ENCODE measurements around the gene PRSS38.

PRSS38 gene

DNA sequence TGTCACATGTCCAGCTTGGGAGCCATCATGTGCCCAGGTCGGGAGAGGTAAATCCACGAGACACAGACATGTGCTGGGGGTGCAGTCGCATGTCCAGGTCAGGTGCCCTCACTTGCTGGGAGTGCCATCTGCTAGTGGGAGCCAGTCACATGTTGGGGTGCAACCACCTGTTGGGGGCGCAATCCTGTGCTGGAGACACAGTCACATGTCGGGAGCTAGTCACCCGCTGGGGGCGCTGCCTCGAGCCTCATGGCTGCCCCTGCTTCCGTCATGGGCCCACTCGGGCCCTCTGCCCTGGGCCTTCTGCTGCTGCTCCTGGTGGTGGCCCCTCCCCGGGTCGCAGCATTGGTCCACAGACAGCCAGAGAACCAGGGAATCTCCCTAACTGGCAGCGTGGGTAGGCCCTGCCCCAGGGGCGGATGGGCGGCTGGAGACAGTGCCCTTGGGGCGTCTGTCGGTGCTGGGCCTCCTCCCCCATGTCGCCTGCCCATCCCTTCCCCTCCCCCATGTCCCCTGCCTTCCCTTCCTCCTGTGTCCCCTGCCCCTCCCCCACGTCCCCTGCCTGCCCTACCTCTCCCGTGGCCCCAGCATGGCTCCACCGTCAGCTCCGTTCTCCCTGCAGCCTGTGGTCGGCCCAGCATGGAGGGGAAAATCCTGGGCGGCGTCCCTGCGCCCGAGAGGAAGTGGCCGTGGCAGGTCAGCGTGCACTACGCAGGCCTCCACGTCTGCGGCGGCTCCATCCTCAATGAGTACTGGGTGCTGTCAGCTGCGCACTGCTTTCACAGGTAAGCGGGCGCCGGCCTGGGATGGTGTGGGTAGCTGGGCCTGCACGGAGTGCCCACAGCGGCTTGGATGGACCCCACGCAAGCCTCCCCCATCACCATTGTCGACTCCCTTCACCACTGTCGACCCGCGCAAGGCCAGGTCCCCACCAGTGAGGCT, at the start of gene PRSS38:
PRSS38 (plus strand) TSS at position 208 of the 942 bp plus-strand sequence; CDS start at position 250, 42 bp downstream.
- H3K27me3 ChIP-seq (ENCODE audit: low read depth, low read length), result no peaks in the 10 kb centered on the region
- no peak within 1 kb of the TSS for H3K4me3 ChIP-seq (ENCODE audit: low read depth in 1 of 2, low read length in 2 of 2)
- no peaks in the 10 kb centered on the region for H3K4me1 ChIP-seq (ENCODE audit: control insufficient read depth in 1 of 2, insufficient read depth in 2 of 2, low read length in 2 of 2)
- H3K27ac ChIP-seq (ENCODE audit: low read length), result no peak within 1 kb of the TSS
- H3K36me3 ChIP-seq (ENCODE audit: control insufficient read depth in 1 of 2, insufficient read depth in 2 of 2, low read length in 2 of 2), result no peaks in the 10 kb centered on the region
- peaks cover 0 to 7% of the 10 kb centered on the region in 2 donors for H3K9me3 ChIP-seq (ENCODE audit: control insufficient read depth in 1 of 2, low read length in 2 of 2)

DNA sequence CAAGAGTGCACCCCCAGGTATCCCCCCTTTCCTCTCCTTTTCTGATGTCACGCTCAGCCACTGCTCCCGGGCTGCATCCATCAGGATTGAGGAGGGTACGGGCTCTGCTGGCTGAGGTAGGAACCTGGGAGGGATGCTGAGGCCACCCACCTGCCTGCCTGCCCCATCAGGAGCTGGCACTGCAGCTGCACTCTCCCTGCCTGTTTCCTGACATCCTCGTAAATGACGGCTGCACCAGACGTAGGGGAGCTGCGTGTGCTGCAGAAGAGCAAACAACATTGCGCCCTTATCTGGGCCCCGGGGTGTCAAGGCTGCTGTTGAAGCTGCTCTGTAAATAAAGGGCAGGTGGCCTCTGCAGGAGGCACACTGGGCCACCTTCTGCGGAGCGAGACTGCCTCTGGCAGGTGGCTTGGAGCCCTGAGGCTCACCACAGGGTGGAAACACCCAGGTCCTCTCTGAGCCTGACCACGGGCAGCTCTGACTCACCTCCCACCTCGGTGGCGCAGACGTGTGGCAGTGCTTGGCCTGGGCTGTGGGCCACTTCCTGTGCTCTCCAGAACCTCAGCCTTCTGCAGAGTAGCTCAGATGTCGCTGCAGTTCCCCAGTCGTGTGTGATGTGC, 49.4 kb upstream of the PRSS38 start:
- Histone ChIP-seq H3K27me3 (ENCODE audit: low read depth, low read length) (no peaks in the 10 kb centered on the region), H3K27ac (ENCODE audit: low read length) (no peak overlapping the region), H3K4me1 (ENCODE audit: control insufficient read depth in 1 of 2, insufficient read depth in 2 of 2, low read length in 2 of 2) (peaks cover 0 to 19% of the 10 kb centered on the region in 2 donors), H3K36me3 (ENCODE audit: control insufficient read depth in 1 of 2, insufficient read depth in 2 of 2, low read length in 2 of 2) (peaks cover 17 to 41% of the 10 kb centered on the region in 2 donors), H3K9me3 (ENCODE audit: control insufficient read depth in 1 of 2, low read length in 2 of 2) (no peaks in the 10 kb centered on the region), H3K4me3 (ENCODE audit: low read depth in 1 of 2, low read length in 2 of 2) (no peak overlapping the region)

DNA sequence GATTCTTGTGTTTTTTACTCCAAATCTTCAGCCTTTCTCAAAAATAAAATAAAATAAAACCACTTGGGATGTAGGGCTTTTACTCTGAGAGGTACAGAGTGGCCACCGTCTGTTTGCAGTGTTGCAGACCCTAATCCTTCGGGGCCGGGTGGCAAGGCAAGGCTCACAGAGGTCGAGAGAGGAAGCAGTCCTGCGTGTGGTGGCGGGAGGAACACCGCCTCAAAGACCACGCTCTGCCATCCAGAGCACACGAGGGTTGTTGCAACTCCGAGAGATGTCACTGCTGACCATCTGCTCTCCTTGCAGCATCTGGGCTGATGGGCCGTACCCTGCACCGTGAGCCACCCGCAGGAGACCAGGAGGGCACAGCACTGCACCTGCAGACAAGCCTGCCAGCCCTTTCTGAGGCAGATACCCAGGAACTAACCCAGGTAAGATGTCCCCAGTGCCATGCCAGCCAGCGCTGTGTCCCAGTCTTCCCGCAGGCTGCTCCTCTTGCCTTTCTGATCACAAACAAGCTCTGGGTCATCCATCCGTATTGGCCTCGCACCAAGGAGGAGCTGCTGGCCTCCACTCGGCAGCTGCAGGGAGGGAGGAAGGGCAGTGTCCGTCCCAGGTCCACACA, 48.7 kb upstream of the PRSS38 start:
- no peaks in the 10 kb centered on the region for H3K9me3 ChIP-seq (ENCODE audit: control insufficient read depth in 1 of 2, low read length in 2 of 2)
- no peaks in the 10 kb centered on the region for H3K27me3 ChIP-seq (ENCODE audit: low read depth, low read length)
- no peak overlapping the region for H3K4me3 ChIP-seq (ENCODE audit: low read depth in 1 of 2, low read length in 2 of 2)
- H3K36me3 ChIP-seq (ENCODE audit: control insufficient read depth in 1 of 2, insufficient read depth in 2 of 2, low read length in 2 of 2), result peaks cover 17 to 41% of the 10 kb centered on the region in 2 donors
- no peak overlapping the region for H3K27ac ChIP-seq (ENCODE audit: low read length)
- peaks cover 0 to 19% of the 10 kb centered on the region in 2 donors for H3K4me1 ChIP-seq (ENCODE audit: control insufficient read depth in 1 of 2, insufficient read depth in 2 of 2, low read length in 2 of 2)

DNA sequence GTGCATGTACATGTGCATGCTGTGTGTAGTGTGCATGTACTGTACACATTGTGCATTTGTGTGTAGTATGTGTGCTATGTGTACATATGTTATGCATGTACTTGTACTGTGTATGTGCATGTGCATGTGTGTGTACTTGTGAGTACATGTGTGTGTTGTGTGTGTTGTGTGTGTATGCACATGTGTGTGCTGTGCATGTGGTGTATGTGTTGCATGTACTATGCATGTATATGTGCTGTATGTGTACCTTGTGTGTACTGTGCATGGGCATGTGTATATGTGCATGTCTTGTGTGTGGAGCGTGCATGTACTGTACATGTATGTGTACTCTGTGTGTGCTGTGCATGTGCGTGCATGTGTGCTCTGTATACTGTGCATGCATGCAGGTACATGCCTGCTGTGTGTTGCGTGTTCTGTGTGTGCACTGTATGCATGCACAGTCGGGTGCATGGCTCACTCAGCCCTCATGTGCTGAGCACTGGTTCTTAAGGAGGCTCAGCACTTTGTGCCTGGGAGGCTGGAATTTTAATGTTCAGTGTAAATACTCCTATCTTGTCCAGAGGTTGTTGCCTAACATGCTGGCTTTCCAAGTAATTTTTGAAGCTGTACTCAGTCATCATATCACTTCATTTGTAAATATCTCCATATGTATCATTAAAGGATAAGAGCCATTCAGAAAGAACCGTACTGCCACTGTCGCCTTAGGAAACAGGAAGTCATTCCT, 47.9 kb upstream of the PRSS38 start:
- Histone ChIP-seq H3K36me3 (ENCODE audit: control insufficient read depth in 1 of 2, insufficient read depth in 2 of 2, low read length in 2 of 2) (peaks cover 17 to 41% of the 10 kb centered on the region in 2 donors), H3K9me3 (ENCODE audit: control insufficient read depth in 1 of 2, low read length in 2 of 2) (no peaks in the 10 kb centered on the region), H3K27ac (ENCODE audit: low read length) (no peak overlapping the region), H3K4me3 (ENCODE audit: low read depth in 1 of 2, low read length in 2 of 2) (no peak overlapping the region), H3K4me1 (ENCODE audit: control insufficient read depth in 1 of 2, insufficient read depth in 2 of 2, low read length in 2 of 2) (peaks cover 0 to 14% of the 10 kb centered on the region in 2 donors), H3K27me3 (ENCODE audit: low read depth, low read length) (no peaks in the 10 kb centered on the region)

DNA sequence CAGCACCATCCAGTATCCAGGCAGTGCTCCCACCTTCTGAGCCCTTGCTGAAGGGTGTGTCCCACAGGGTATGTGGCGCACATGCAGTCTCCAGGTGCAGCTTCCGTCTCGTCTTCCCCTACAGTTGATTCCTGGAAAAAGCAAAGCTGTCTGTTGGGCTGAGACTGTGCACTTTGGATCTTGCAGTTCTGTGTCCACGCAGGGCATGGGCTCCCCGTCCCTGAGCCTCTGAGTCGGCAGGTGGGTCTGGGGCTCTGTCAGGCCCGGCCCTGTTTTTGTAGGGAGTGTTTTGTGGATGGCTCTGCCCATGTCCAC, 47.4 kb upstream of the PRSS38 start:
- Histone ChIP-seq H3K4me1 (ENCODE audit: control insufficient read depth in 1 of 2, insufficient read depth in 2 of 2, low read length in 2 of 2) (peaks cover 0 to 9% of the 10 kb centered on the region in 2 donors), H3K36me3 (ENCODE audit: control insufficient read depth in 1 of 2, insufficient read depth in 2 of 2, low read length in 2 of 2) (peaks cover 17 to 41% of the 10 kb centered on the region in 2 donors), H3K27ac (ENCODE audit: low read length) (no peak overlapping the region), H3K27me3 (ENCODE audit: low read depth, low read length) (no peaks in the 10 kb centered on the region), H3K4me3 (ENCODE audit: low read depth in 1 of 2, low read length in 2 of 2) (no peak overlapping the region), H3K9me3 (ENCODE audit: control insufficient read depth in 1 of 2, low read length in 2 of 2) (no peaks in the 10 kb centered on the region)

DNA sequence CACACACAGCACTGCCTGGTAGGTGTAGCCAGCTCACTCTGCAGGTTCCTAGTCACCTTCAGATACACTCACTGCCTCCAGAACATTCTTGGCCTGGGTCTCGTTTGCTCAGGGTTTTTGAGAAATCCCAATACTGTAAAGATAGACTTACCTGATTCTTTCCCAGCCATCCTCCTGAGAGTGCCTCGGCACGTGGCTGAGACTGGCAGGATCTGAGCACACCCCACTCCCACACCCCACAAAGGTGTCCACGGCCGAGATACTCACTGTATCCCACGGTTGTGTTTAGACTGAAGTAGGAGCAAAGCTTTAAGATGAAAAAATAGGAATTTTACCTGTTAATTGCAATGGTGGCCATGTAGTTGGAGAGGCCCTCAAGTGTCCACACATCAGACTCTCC, 46.8 kb upstream of the PRSS38 start:
- Histone ChIP-seq H3K27me3 (ENCODE audit: low read depth, low read length) (no peaks in the 10 kb centered on the region), H3K36me3 (ENCODE audit: control insufficient read depth in 1 of 2, insufficient read depth in 2 of 2, low read length in 2 of 2) (peaks cover 17 to 41% of the 10 kb centered on the region in 2 donors), H3K4me1 (ENCODE audit: control insufficient read depth in 1 of 2, insufficient read depth in 2 of 2, low read length in 2 of 2) (peaks cover 0 to 3% of the 10 kb centered on the region in 2 donors), H3K9me3 (ENCODE audit: control insufficient read depth in 1 of 2, low read length in 2 of 2) (no peaks in the 10 kb centered on the region), H3K27ac (ENCODE audit: low read length) (no peak overlapping the region), H3K4me3 (ENCODE audit: low read depth in 1 of 2, low read length in 2 of 2) (no peak overlapping the region)

DNA sequence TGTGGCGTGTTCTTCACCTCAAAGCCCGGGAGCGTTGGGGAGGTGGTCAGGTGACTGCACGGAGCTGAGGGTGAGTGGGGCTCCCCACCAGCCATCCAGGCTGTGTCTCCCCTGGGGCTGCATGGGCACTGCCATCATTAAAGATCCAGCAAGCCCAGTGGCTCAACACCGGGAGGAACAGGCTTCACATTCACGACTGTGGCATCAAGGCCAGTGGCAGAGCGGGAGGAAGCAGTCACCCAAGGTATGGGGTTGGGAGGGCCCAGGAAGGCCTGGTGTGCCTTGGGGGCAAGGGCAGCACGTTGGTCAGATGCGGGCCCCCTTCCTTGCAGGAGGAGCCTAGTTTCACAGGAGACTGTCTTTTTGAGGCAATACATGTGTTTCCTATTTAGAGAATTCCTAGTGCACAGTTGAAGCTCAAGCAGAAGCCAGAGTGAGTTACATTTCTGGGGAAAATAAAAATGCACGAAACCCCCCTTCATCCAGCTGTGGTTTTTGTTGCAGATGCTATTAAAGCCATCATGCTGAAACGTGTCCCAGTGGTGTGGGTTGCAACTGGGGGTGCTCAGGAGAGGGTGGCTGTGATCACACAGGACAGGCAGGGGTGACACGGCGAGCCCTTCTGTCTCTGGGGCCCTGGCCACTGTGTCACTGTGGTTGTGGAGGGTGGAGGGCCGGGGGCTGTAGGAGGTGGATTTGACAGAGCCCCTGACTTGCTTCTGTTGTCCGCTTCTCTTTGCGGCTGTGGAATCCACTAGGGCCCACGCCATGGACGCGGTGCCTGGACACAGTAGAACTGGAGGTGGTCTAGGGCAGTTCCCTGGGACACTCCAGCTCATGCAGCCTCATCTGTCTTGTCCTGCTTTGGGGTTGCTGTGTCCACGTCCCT, 46.2 kb upstream of the PRSS38 start:
- H3K36me3 ChIP-seq (ENCODE audit: control insufficient read depth in 1 of 2, insufficient read depth in 2 of 2, low read length in 2 of 2), result peaks cover 17 to 41% of the 10 kb centered on the region in 2 donors
- H3K27me3 ChIP-seq (ENCODE audit: low read depth, low read length), result no peaks in the 10 kb centered on the region
- H3K4me1 ChIP-seq (ENCODE audit: control insufficient read depth in 1 of 2, insufficient read depth in 2 of 2, low read length in 2 of 2), result peaks cover 0 to 1% of the 10 kb centered on the region in 2 donors
- H3K27ac ChIP-seq (ENCODE audit: low read length), result no peak overlapping the region
- no peaks in the 10 kb centered on the region for H3K9me3 ChIP-seq (ENCODE audit: control insufficient read depth in 1 of 2, low read length in 2 of 2)
- no peak overlapping the region for H3K4me3 ChIP-seq (ENCODE audit: low read depth in 1 of 2, low read length in 2 of 2)

DNA sequence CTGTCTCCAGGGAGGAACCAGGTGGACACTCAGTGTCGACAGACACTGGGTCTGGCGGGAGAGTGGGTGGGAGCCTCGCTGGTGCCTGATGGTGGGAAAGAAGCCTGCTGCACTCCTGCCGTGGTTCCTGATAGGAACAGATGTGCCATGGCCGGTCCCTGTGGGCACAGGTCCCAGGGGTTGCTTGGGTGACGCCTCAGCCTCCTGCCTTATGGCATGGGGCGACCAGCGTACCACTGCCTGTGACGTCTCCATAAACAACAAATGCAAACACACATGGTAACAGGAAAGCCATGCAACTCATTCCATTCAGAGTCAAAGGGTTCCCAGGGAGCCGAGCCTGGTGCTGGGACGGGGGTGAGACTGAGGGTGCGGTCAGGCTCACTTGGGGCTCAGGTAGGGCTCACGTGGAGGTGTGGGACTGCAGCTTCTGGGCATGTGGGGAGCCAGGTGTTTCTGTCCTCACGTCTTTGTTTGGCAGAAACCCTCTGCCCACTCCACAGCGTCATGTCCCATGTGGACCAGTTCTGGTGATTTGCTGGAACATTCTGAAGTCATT, 45.5 kb upstream of the PRSS38 start:
- Histone ChIP-seq H3K4me3 (ENCODE audit: low read depth in 1 of 2, low read length in 2 of 2) (no peak overlapping the region), H3K4me1 (ENCODE audit: control insufficient read depth in 1 of 2, insufficient read depth in 2 of 2, low read length in 2 of 2) (peaks cover 0 to 9% of the 10 kb centered on the region in 2 donors), H3K9me3 (ENCODE audit: control insufficient read depth in 1 of 2, low read length in 2 of 2) (no peaks in the 10 kb centered on the region), H3K36me3 (ENCODE audit: control insufficient read depth in 1 of 2, insufficient read depth in 2 of 2, low read length in 2 of 2) (peaks cover 17 to 41% of the 10 kb centered on the region in 2 donors), H3K27me3 (ENCODE audit: low read depth, low read length) (no peaks in the 10 kb centered on the region), H3K27ac (ENCODE audit: low read length) (no peak overlapping the region)

DNA sequence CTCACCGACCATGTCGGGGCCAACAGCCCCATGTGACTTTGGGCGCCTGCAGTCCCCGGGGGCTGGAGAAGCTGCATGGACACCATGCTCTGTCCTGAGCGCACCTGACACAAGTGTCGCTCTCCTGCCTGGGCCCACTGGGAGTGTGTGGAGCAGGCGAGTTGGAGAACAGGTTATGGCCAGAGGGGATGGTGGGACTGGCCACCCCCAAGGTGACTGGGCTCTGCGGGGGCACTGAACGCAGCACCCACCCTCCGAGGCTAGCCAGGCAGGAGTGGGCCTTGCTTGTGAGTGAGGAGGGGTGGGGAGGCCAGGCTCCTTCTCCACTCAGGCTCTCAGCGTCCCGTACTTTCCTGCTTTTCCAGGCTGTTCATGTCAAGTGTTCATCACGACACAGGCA, 44.7 kb upstream of the PRSS38 start:
- peaks cover 0 to 14% of the 10 kb centered on the region in 2 donors for H3K4me1 ChIP-seq (ENCODE audit: control insufficient read depth in 1 of 2, insufficient read depth in 2 of 2, low read length in 2 of 2)
- H3K4me3 ChIP-seq (ENCODE audit: low read depth in 1 of 2, low read length in 2 of 2), result no peak overlapping the region
- no peak overlapping the region for H3K27ac ChIP-seq (ENCODE audit: low read length)
- H3K9me3 ChIP-seq (ENCODE audit: control insufficient read depth in 1 of 2, low read length in 2 of 2), result no peaks in the 10 kb centered on the region
- peaks cover 17 to 41% of the 10 kb centered on the region in 2 donors for H3K36me3 ChIP-seq (ENCODE audit: control insufficient read depth in 1 of 2, insufficient read depth in 2 of 2, low read length in 2 of 2)
- H3K27me3 ChIP-seq (ENCODE audit: low read depth, low read length), result no peaks in the 10 kb centered on the region

DNA sequence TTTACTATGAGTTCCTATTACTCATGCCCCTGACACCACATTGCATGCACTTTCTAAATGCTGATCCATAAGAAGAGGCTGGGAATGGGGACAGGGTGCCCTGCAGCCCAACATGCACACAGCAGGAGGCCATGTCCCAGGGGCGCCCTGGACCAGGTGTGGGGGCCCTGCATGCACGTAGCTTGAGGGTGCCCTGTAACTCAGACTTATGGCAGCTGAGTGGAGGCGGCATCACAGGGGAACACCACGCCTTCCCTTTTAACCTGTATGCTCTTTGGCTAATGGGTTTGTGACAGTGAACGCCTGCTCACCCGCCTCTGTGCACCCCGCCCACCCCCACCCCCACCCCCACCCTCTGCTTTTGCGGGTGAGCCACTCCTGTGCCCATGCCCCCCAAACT, 44.1 kb upstream of the PRSS38 start:
- Histone ChIP-seq H3K4me3 (ENCODE audit: low read depth in 1 of 2, low read length in 2 of 2) (no peak overlapping the region), H3K36me3 (ENCODE audit: control insufficient read depth in 1 of 2, insufficient read depth in 2 of 2, low read length in 2 of 2) (peaks cover 17 to 41% of the 10 kb centered on the region in 2 donors), H3K27ac (ENCODE audit: low read length) (no peak overlapping the region), H3K4me1 (ENCODE audit: control insufficient read depth in 1 of 2, insufficient read depth in 2 of 2, low read length in 2 of 2) (peaks cover 0 to 18% of the 10 kb centered on the region in 2 donors), H3K9me3 (ENCODE audit: control insufficient read depth in 1 of 2, low read length in 2 of 2) (no peaks in the 10 kb centered on the region), H3K27me3 (ENCODE audit: low read depth, low read length) (no peaks in the 10 kb centered on the region)
